ENCODE data around the gene TRIM66. TPM values are rescaled to one million over a fixed set of nuclear protein-coding genes. Genes with fewer than 3 reads are reported as not detected.

Gene TRIM66
- total and polyA plus RNA-seq, 5 donors from 2014 or later = 0.33 to 16.0 (median 0.66) TPM

DNA sequence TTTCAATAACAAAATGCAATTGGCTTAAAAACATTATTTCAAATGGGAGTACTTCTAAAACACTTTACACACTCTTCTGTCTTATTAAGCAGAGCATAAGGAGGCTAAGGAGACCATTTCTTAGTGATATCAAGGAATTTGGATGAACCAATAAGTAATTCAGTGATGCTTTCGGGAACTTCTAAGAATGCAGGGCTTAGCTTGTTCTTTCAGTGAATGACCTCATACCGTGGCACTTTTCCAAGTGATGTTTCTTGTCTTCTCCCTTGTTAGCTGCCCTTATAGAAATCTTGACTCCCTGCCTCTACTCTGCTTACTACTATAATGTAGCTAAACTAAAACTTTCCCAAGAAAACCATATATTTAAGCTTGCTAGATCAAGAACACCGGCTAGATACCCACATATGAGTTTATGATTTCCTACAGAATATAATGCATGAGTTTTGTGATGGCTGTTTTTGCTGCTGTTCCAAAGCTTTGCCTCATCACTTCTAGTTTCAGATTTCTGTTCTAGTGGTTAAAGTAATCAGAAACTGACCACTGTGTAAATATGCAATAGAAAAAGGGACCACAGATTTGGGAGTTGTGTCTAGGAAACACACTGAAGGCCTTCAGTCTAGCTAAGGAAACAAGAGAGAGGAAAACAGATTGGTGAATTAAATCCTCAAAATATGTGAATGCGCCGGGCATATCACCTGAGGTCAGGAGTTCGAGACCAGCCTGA lies 50.9 kb downstream of the TRIM66 start:
- no peaks in the 10 kb centered on the region for H3K27me3 ChIP-seq (ENCODE audit: control insufficient read depth, insufficient read depth, low read length)
- H3K27me3 Mint-ChIP-seq = no peaks in the 10 kb centered on the region
- no peak for ATAC-seq (ENCODE audit: low read depth in 2 of 2)
- H3K4me3 Mint-ChIP-seq = no peak overlapping the region
- peaks cover 0 to 2% (median under 1%) of the 10 kb centered on the region in 4 donors for H3K4me1 Mint-ChIP-seq
- H3K36me3 Mint-ChIP-seq = peaks cover 37% of the 10 kb centered on the region
- no peaks in the 10 kb centered on the region for H3K4me1 ChIP-seq (ENCODE audit: control insufficient read depth, insufficient read depth, low read length, poor library complexity, severe bottlenecking)
- no peak overlapping the region for H3K4me3 ChIP-seq (ENCODE audit: low read depth, low read length)
- DNase-seq = no peak
- peak overlapping the region in 1 of 3 donors; percentile 16 for H3K27ac Mint-ChIP-seq
- peaks cover 0 to 6% (median 0%) of the 10 kb centered on the region in 7 donors for H3K9me3 Mint-ChIP-seq
- H3K9me3 ChIP-seq (ENCODE audit: control insufficient read depth in 2 of 2, low read length in 2 of 2) = no peaks in the 10 kb centered on the region
- peaks cover 38% of the 10 kb centered on the region for H3K36me3 ChIP-seq (ENCODE audit: control insufficient read depth, insufficient read depth, low read length)
- no peak overlapping the region for H3K27ac ChIP-seq (ENCODE audit: insufficient read depth, low read length, poor library complexity, severe bottlenecking)

DNA sequence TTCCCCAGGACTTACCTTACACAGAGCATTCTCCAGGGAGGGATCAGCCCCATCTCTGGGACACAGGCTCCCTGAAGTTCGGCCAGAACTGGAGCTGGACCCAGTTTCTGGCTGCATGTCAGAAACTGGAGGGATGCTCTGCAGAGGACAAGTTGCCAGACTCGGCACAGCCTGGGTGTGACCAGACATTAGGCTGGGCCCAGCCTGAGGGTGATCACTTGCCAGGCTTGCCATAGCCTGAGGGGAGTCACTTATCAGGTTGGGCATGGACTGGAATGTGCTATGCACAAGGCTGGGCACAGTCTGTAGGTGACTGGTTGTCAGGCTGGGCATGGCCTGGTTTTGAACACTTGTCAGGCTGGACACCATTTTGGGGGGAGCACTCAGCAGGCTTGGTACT lies 57.8 kb downstream of the TRIM66 start:
- Histone ChIP-seq H3K27ac (ENCODE audit: insufficient read depth, low read length, poor library complexity, severe bottlenecking) (no peak overlapping the region), H3K27me3 (ENCODE audit: control insufficient read depth, insufficient read depth, low read length) (no peaks in the 10 kb centered on the region), H3K9me3 (ENCODE audit: control insufficient read depth in 2 of 2, low read length in 2 of 2) (no peaks in the 10 kb centered on the region), H3K36me3 (ENCODE audit: control insufficient read depth, insufficient read depth, low read length) (peaks cover 58% of the 10 kb centered on the region), H3K4me3 (ENCODE audit: low read depth, low read length) (no peak overlapping the region), H3K4me1 (ENCODE audit: control insufficient read depth, insufficient read depth, low read length, poor library complexity, severe bottlenecking) (no peaks in the 10 kb centered on the region)
- ATAC-seq (ENCODE audit: low read depth in 2 of 2) = no peak
- Mint-ChIP-seq H3K36me3 (peaks cover 39% of the 10 kb centered on the region), H3K27me3 (no peaks in the 10 kb centered on the region), H3K9me3 (no peaks in the 10 kb centered on the region), H3K27ac (no peak overlapping the region), H3K4me1 (peaks cover 0 to 5% (median 0%) of the 10 kb centered on the region in 4 donors), H3K4me3 (no peak overlapping the region)
- no peak for DNase-seq

DNA sequence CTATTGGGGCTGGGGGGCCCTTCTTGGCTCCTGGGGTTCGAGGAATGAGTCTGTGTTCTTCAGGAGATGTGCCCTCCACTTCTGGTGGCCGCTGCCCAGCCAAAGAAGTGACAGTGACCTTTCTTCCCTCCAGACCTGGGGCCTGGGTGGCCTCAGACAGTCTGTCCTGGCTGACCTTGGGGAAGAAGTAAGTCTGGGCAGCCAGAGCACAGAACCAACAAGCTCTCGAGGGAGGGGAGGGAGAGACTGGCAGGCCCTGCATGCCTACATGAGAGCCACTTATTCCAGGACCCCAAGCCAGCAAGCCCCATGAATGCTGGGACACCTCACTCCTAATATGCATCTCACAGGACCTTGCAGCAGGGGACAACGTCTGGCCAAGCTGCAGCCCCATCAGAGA lies 61.3 kb downstream of the TRIM66 start:
- H3K9me3 Mint-ChIP-seq = no peaks in the 10 kb centered on the region
- Histone ChIP-seq H3K4me3 (ENCODE audit: low read depth, low read length) (no peak overlapping the region), H3K36me3 (ENCODE audit: control insufficient read depth, insufficient read depth, low read length) (peaks cover 84% of the 10 kb centered on the region), H3K27me3 (ENCODE audit: control insufficient read depth, insufficient read depth, low read length) (no peaks in the 10 kb centered on the region), H3K4me1 (ENCODE audit: control insufficient read depth, insufficient read depth, low read length, poor library complexity, severe bottlenecking) (no peaks in the 10 kb centered on the region), H3K9me3 (ENCODE audit: control insufficient read depth in 2 of 2, low read length in 2 of 2) (no peaks in the 10 kb centered on the region), H3K27ac (ENCODE audit: insufficient read depth, low read length, poor library complexity, severe bottlenecking) (no peak overlapping the region)
- H3K4me3 Mint-ChIP-seq = no peak overlapping the region
- H3K36me3 Mint-ChIP-seq = peaks cover 44% of the 10 kb centered on the region
- H3K4me1 Mint-ChIP-seq = no peaks in the 10 kb centered on the region
- H3K27ac Mint-ChIP-seq = no peak overlapping the region
- no peaks in the 10 kb centered on the region for H3K27me3 Mint-ChIP-seq
- DNase-seq (no peak), ATAC-seq (ENCODE audit: low read depth in 2 of 2) (no peak)

DNA sequence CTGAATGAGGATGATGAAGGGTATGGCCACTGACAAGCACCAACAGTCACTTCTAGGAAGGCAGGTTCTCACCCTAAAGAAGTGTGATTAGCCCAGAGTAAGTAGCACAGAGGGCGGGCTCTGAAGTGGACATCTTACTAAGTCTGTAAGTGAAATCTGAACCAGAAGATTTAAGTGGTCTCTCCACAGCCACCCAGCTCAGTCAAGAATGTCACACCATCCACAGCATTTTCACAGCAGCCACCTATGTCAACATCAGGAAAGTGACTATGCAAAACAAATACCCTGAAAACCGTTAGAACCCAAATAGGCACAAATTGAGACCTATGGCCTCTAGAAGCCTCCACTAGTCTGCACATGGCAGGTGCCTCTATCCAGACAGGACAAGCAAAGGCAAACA lies 65.4 kb downstream of the TRIM66 start:
- H3K27me3 Mint-ChIP-seq = no peaks in the 10 kb centered on the region

DNA sequence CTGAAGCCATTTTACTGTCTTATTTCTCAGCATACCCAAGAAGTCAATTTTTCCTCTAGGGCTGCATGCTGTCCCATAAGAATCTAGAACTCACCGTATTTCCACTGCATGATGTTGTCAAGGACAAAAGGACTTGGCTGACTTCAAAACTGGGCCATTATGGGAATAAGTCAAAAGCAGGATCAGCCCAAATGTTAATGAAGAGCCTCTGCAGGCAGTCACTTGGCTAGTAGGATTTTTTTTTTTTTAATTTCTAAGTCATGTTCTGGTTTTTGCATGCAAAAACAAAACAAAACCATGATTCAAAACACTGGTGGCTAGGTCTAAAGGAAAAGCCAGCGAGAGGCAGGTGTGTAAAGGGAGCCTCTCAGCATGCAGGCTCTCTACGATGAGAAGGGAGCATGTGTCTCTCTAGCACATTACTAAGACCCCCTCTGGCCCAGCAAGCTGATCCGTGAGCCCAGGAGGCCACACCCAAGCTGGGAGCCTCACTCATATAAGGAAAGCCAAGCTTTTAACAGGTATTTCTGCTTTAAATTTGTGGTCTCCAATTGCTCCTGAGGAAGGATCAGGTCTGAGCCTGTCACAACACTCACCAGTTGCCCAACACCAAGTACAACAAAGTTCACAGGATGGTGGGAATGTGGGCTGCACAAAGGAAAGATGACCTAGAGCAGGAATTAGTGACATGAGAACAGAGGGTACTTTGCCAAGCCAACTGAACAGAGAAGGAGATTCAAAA lies 67.0 kb downstream of the TRIM66 start:
- no peaks in the 10 kb centered on the region for H3K4me1 ChIP-seq (ENCODE audit: control insufficient read depth, insufficient read depth, low read length, poor library complexity, severe bottlenecking)
- H3K27me3 Mint-ChIP-seq = no peaks in the 10 kb centered on the region
- no peak overlapping the region for H3K4me3 ChIP-seq (ENCODE audit: low read depth, low read length)
- no peaks in the 10 kb centered on the region for H3K27me3 ChIP-seq (ENCODE audit: control insufficient read depth, insufficient read depth, low read length)
- no peaks in the 10 kb centered on the region for H3K9me3 Mint-ChIP-seq
- H3K4me1 Mint-ChIP-seq = peaks cover 0 to 4% (median 0%) of the 10 kb centered on the region in 4 donors
- H3K36me3 ChIP-seq (ENCODE audit: control insufficient read depth, insufficient read depth, low read length) = peaks cover 44% of the 10 kb centered on the region
- no peak overlapping the region for H3K27ac Mint-ChIP-seq
- no peaks in the 10 kb centered on the region for H3K9me3 ChIP-seq (ENCODE audit: control insufficient read depth in 2 of 2, low read length in 2 of 2)
- H3K27ac ChIP-seq (ENCODE audit: insufficient read depth, low read length, poor library complexity, severe bottlenecking) = no peak overlapping the region
- ATAC-seq (ENCODE audit: low read depth in 2 of 2) (no peak), DNase-seq (no peak)
- H3K36me3 Mint-ChIP-seq = peaks cover 31% of the 10 kb centered on the region
- no peak overlapping the region for H3K4me3 Mint-ChIP-seq

More for the DNA sequence above, 65.4 kb downstream of the TRIM66 start:
- Mint-ChIP-seq H3K27ac (peak overlapping the region in 1 of 3 donors; percentile 71), H3K4me3 (no peak overlapping the region), H3K4me1 (no peaks in the 10 kb centered on the region), H3K9me3 (no peaks in the 10 kb centered on the region), H3K36me3 (peaks cover 38% of the 10 kb centered on the region)
- DNase-seq (no peak), ATAC-seq (ENCODE audit: low read depth in 2 of 2) (no peak)
- H3K9me3 ChIP-seq (ENCODE audit: control insufficient read depth in 2 of 2, low read length in 2 of 2) = no peaks in the 10 kb centered on the region
- H3K27me3 ChIP-seq (ENCODE audit: control insufficient read depth, insufficient read depth, low read length) = no peaks in the 10 kb centered on the region
- no peaks in the 10 kb centered on the region for H3K4me1 ChIP-seq (ENCODE audit: control insufficient read depth, insufficient read depth, low read length, poor library complexity, severe bottlenecking)
- H3K27ac ChIP-seq (ENCODE audit: insufficient read depth, low read length, poor library complexity, severe bottlenecking) = no peak overlapping the region
- H3K36me3 ChIP-seq (ENCODE audit: control insufficient read depth, insufficient read depth, low read length) = peaks cover 60% of the 10 kb centered on the region
- H3K4me3 ChIP-seq (ENCODE audit: low read depth, low read length) = no peak overlapping the region

DNA sequence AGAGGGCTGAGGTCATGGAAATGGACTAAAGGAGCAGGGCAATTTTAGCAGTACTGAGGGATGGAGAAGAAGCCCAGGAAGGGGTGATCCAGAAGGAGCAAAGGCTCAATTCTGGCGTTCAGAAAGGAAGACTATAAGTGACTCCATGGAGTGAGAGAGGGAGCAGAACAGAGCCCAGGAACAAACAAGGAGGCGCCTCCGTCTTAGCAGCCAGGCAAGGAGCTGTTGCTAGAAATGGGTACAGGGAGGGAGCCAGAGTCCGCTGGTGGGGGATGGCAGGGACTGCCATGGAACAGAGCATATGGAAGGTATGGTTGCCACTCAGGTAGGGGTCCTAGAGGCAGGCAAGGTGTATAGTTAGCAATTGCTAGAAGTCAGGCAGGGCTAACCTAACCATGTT lies 68.0 kb downstream of the TRIM66 start:
- peaks cover 36% of the 10 kb centered on the region for H3K36me3 ChIP-seq (ENCODE audit: control insufficient read depth, insufficient read depth, low read length)
- Mint-ChIP-seq H3K9me3 (peaks cover 0 to 2% (median 0%) of the 10 kb centered on the region in 7 donors), H3K36me3 (peaks cover 27% of the 10 kb centered on the region), H3K4me1 (peaks cover 0 to 9% (median under 1%) of the 10 kb centered on the region in 4 donors), H3K4me3 (no peak overlapping the region), H3K27ac (no peak overlapping the region), H3K27me3 (no peaks in the 10 kb centered on the region)
- no peaks in the 10 kb centered on the region for H3K9me3 ChIP-seq (ENCODE audit: control insufficient read depth in 2 of 2, low read length in 2 of 2)
- H3K27ac ChIP-seq (ENCODE audit: insufficient read depth, low read length, poor library complexity, severe bottlenecking) = no peak overlapping the region
- H3K4me1 ChIP-seq (ENCODE audit: control insufficient read depth, insufficient read depth, low read length, poor library complexity, severe bottlenecking) = no peaks in the 10 kb centered on the region
- no peak overlapping the region for H3K4me3 ChIP-seq (ENCODE audit: low read depth, low read length)
- H3K27me3 ChIP-seq (ENCODE audit: control insufficient read depth, insufficient read depth, low read length) = no peaks in the 10 kb centered on the region
- DNase-seq = no peak
- ATAC-seq (ENCODE audit: low read depth in 2 of 2) = no peak

DNA sequence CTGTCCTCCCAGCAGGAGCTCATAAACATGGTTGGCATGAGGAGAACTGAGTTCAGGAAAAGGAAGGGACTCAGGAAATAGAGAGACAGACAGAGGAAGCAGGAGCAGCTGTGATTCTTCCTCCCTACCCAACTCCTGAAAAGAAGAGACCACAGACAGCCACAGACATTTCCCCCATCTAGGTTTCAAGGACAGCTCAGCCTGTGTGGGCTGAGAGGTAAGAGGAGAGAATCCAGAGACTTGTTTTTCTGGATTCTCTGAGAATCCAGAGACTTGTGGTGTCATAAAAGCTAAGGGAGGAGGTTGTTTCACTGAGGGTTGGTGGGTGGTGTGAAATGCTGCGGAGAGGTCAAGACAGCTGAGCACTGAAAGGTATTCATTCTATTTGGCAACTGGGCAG lies 69.4 kb downstream of the TRIM66 start:
- H3K27ac Mint-ChIP-seq = peak overlapping the region in 2 of 3 donors; percentile 57 to 61
- ATAC-seq (ENCODE audit: low read depth in 2 of 2) = no peak

More for the DNA sequence above, 69.4 kb downstream of the TRIM66 start:
- no peaks in the 10 kb centered on the region for H3K9me3 ChIP-seq (ENCODE audit: control insufficient read depth in 2 of 2, low read length in 2 of 2)
- no peak overlapping the region for H3K4me3 ChIP-seq (ENCODE audit: low read depth, low read length)
- no peak overlapping the region for H3K27ac ChIP-seq (ENCODE audit: insufficient read depth, low read length, poor library complexity, severe bottlenecking)
- no peaks in the 10 kb centered on the region for H3K4me1 ChIP-seq (ENCODE audit: control insufficient read depth, insufficient read depth, low read length, poor library complexity, severe bottlenecking)
- Mint-ChIP-seq H3K4me1 (peaks cover 0 to 9% (median under 1%) of the 10 kb centered on the region in 4 donors), H3K36me3 (peaks cover 24% of the 10 kb centered on the region), H3K27me3 (no peaks in the 10 kb centered on the region), H3K9me3 (peaks cover 0 to 2% (median 0%) of the 10 kb centered on the region in 7 donors), H3K4me3 (no peak overlapping the region)
- H3K36me3 ChIP-seq (ENCODE audit: control insufficient read depth, insufficient read depth, low read length) = peaks cover 23% of the 10 kb centered on the region
- no peak for DNase-seq
- H3K27me3 ChIP-seq (ENCODE audit: control insufficient read depth, insufficient read depth, low read length) = no peaks in the 10 kb centered on the region

All from CD4-positive, CD25-positive, alpha-beta regulatory T cell (primary cell).